SK-N-SH (cell line): ENCODE results near the gene TRPC6. TPM values are rescaled to one million over a fixed set of nuclear protein-coding genes. Genes with fewer than 3 reads are reported as not detected.

Experiments
- CTCF ChIA-PET: fragments of 300-600, 350-600 bp; formaldehyde crosslinking; extraction: SDS; loops from one replicate; lab custom pipeline; 2021; lab: Yijun Ruan, JAX
- POLR2A ChIA-PET: fragments of 350-600 bp; sonication (Branson Sonifier 250); formaldehyde crosslinking; extraction: SDS; loops from one replicate; lab custom pipeline; 2020; ENCODE audit warnings: antibody characterized with exemption, inconsistent platforms; lab: Yijun Ruan, JAX
- DNase-seq: peaks from one replicate; pipeline ENCODE4 v3.0.0; 2012
- H2AFZ ChIP-seq: fragments of 200-600 bp; sonication (generic); 2 replicates; pipeline ENCODE4 v1.8.1; 2016; ENCODE audit warnings: antibody characterized with exemption, mild to moderate bottlenecking, low read depth
- H3F3A ChIP-seq: fragments of 200-600 bp; sonication (generic); replicated peaks from 2 replicates; pipeline ENCODE3; 2016; ENCODE audit warnings: antibody characterized with exemption, mild to moderate bottlenecking; ENCODE audit not compliant: insufficient read depth
- H3K27ac ChIP-seq, 2 experiments: fragments of 200-500 bp in 1 of 2; fragments of 200-600 bp in 1 of 2; sonication (Bioruptor generic) in 1 of 2; sonication (generic), shearing (Covaris generic) in 1 of 2; 2 replicates each; pipeline versions ENCODE4 v1.5.1 to v1.6.1; 2014 to 2016; ENCODE audit warnings: low read depth in 2 of 2, inconsistent platforms in 1 of 2, low read length in 1 of 2, mild to moderate bottlenecking in 1 of 2, mixed read lengths in 1 of 2
- H3K27me3 ChIP-seq: fragments of 200-600 bp; sonication (generic), shearing (Covaris generic); 2 replicates; pipeline ENCODE4 v1.6.1; 2016; ENCODE audit warnings: mixed run types; ENCODE audit not compliant: insufficient read depth
- H3K36me3 ChIP-seq, 2 experiments: fragments of 200-500 bp in 1 of 2; fragments of 200-600 bp in 1 of 2; sonication (Bioruptor generic) in 1 of 2; sonication (generic) in 1 of 2; replicated peaks in 1 of 2; 2 replicates each; pipeline versions ENCODE3 to v1.5.1; 2014 to 2016; ENCODE audit warnings: low read length in 1 of 2, mild to moderate bottlenecking in 1 of 2; ENCODE audit not compliant: insufficient read depth in 2 of 2, control insufficient read depth in 1 of 2
- H3K4me1 ChIP-seq, 2 experiments: fragments of 200-500 bp in 1 of 2; fragments of 200-600 bp in 1 of 2; sonication (Bioruptor generic) in 1 of 2; sonication (generic), shearing (Covaris generic) in 1 of 2; 2 replicates each; pipeline versions ENCODE4 v1.5.1 to v1.6.1; 2014 to 2016; ENCODE audit warnings: low read depth in 1 of 2, low read length in 1 of 2, mixed run types in 1 of 2; ENCODE audit not compliant: insufficient read depth in 2 of 2, control insufficient read depth in 1 of 2
- H3K4me2 ChIP-seq: fragments of 200-600 bp; sonication (generic), shearing (Covaris generic); 2 replicates; pipeline ENCODE4 v1.6.1; 2017; ENCODE audit warnings: mixed run types
- H3K4me3 ChIP-seq, 2 experiments: fragments of 200-500 bp in 1 of 2; fragments of 200-600 bp in 1 of 2; sonication (Bioruptor generic) in 1 of 2; sonication (generic), shearing (Covaris generic) in 1 of 2; 2 replicates each; pipeline versions ENCODE4 v1.5.1 to v1.8.1; 2014 to 2016; ENCODE audit warnings: low read depth in 2 of 2, inconsistent platforms in 1 of 2, low read length in 1 of 2, mild to moderate bottlenecking in 1 of 2, mixed read lengths in 1 of 2, moderate library complexity in 1 of 2
- H3K79me2 ChIP-seq: fragments of 200-600 bp; sonication (generic); 2 replicates; pipeline ENCODE4 v1.8.1; 2017; ENCODE audit warnings: mild to moderate bottlenecking; ENCODE audit not compliant: insufficient read depth
- H3K9ac ChIP-seq: fragments of 200-600 bp; sonication (generic); 2 replicates; pipeline ENCODE4 v1.6.1; 2017; ENCODE audit warnings: mixed run types
- H3K9me2 ChIP-seq: fragments of 200-600 bp; sonication (generic); 2 replicates; pipeline ENCODE4 v1.6.1; 2017; ENCODE audit warnings: mixed run types
- H3K9me3 ChIP-seq: fragments of 200-600 bp; sonication (generic); 2 replicates; pipeline ENCODE4 v1.6.1; 2017; ENCODE audit warnings: mixed run types, mild to moderate bottlenecking, moderate library complexity
- H4K20me1 ChIP-seq: fragments of 200-600 bp; sonication (generic); 2 replicates; pipeline ENCODE4 v1.6.1; 2017; ENCODE audit warnings: mild to moderate bottlenecking, mixed run types; ENCODE audit not compliant: insufficient read depth
- CTCF ChIP-seq: fragments of 200-600 bp; sonication (generic); IDR thresholded peaks from 2 replicates; pipeline ENCODE4 v1.6.1; 2017; ENCODE audit warnings: antibody characterized with exemption, mild to moderate bottlenecking, moderate library complexity
- ELF1 ChIP-seq: IDR thresholded peaks from 2 replicates; pipeline ENCODE4 v1.4.0; 2012
- EP300 ChIP-seq, 2 experiments: IDR thresholded peaks; 2 replicates each; pipeline versions ENCODE4 v1.4.0 to v1.6.1; 2012; ENCODE audit warnings: borderline replicate concordance in 1 of 2, low read depth in 1 of 2, low read length in 1 of 2
- EZH2phosphoT487 ChIP-seq: fragments of 200-600 bp; sonication (generic); IDR thresholded peaks from 2 replicates; pipeline ENCODE4 v1.6.1; 2017; ENCODE audit warnings: low read depth, mixed run types, mild to moderate bottlenecking, antibody characterized with exemption, moderate library complexity, borderline replicate concordance
- FOSL2 ChIP-seq: IDR thresholded peaks from 2 replicates; pipeline ENCODE4 v1.4.0; 2012; ENCODE audit warnings: low read depth, mild to moderate bottlenecking, moderate library complexity, borderline replicate concordance
- FOXJ3 ChIP-seq: sonication (generic); formaldehyde crosslinking; IDR thresholded peaks from 2 replicates; pipeline ENCODE4 v1.5.1; 2020; ENCODE audit warnings: mild to moderate bottlenecking, missing genetic modification reagents
- FOXM1 ChIP-seq: IDR thresholded peaks from 2 replicates; pipeline ENCODE4 v1.4.0; 2012; ENCODE audit warnings: low read depth, mild to moderate bottlenecking
- GABPA ChIP-seq: IDR thresholded peaks from 2 replicates; pipeline ENCODE4 v1.4.0; 2012; ENCODE audit warnings: low read depth, mild to moderate bottlenecking
- JUND ChIP-seq: IDR thresholded peaks from 2 replicates; pipeline ENCODE4 v1.4.0; 2012
- MEF2A ChIP-seq: IDR thresholded peaks from 2 replicates; pipeline ENCODE4 v1.4.0; 2012; ENCODE audit warnings: low read depth, borderline replicate concordance
- MXI1 ChIP-seq: IDR thresholded peaks from 2 replicates; pipeline ENCODE4 v1.6.1; 2012; ENCODE audit warnings: mild to moderate bottlenecking, low read depth, low read length, improper control_type of control experiment
- NRF1 ChIP-seq: IDR thresholded peaks from 2 replicates; pipeline ENCODE4 v1.6.1; 2012; ENCODE audit warnings: low read depth, mild to moderate bottlenecking, low read length
- RCOR1 ChIP-seq: fragments of 150-350 bp; IDR thresholded peaks from 2 replicates; pipeline ENCODE4 v1.6.1; 2017; ENCODE audit warnings: antibody characterized with exemption, low read length
- RFX5 ChIP-seq: IDR thresholded peaks from 2 replicates; pipeline ENCODE4 v1.6.1; 2012; ENCODE audit warnings: mild to moderate bottlenecking, improper control_type of control experiment, low read length
- RXRA ChIP-seq: IDR thresholded peaks from 2 replicates; pipeline ENCODE4 v1.4.0; 2012; ENCODE audit warnings: low read depth, mild to moderate bottlenecking, borderline replicate concordance
- TCF12 ChIP-seq: IDR thresholded peaks from 2 replicates; pipeline ENCODE4 v1.4.0; 2012
- USF1 ChIP-seq: IDR thresholded peaks from 2 replicates; pipeline ENCODE4 v1.4.0; 2012; ENCODE audit warnings: low read depth, borderline replicate concordance
- YY1 ChIP-seq: IDR thresholded peaks from 2 replicates; pipeline ENCODE4 v1.4.0; 2012; ENCODE audit warnings: low read depth, mild to moderate bottlenecking
- WGBS: methylation state at CpG from one replicate; pipeline ENCODE4 v1.1.6; 2017; ENCODE audit warnings: low lambda C conversion rate; 5-methylcytosine and 5-hydroxymethylcytosine counted together
- polyA plus RNA-seq, 3 experiments: library from polyadenylated mRNA; depleted of rRNA; stranded (reverse); fragments of >200 nt; gene quantifications; 2 replicates each; pipeline ENCODE4 v1.2.3, GENCODE V29; 2012

TRPC6 gene
- polyA plus RNA-seq, 1 of the 3 experiments (the other 2 are of a cell fraction) = not detected

GRCh38 chr11:101511065-101511464, 72.7 kb downstream of the TRPC6 start:
- Histone ChIP-seq H3K27ac (no peak overlapping the region), H3K4me1 (no peaks in the 10 kb centered on the region), H3F3A (no peaks in the 10 kb centered on the region), H3K4me2 (no peak overlapping the region), H4K20me1 (no peaks in the 10 kb centered on the region), H3K9me2 (no peaks in the 10 kb centered on the region), H3K9me3 (no peaks in the 10 kb centered on the region), H3K79me2 (no peaks in the 10 kb centered on the region), H2AFZ (no peak overlapping the region), H3K36me3 (no peaks in the 10 kb centered on the region), H3K4me3 (no peak overlapping the region), H3K9ac (no peak overlapping the region), H3K27me3 (peaks cover 6% of the 10 kb centered on the region; the same call in 1 of the 2 replicates)
- POLR2A ChIA-PET = no interaction called here
- CTCF ChIA-PET = no interaction called here
- no peak for DNase-seq
- TF ChIP-seq FOXJ3 = no peak
- no peak for TF ChIP-seq FOSL2
- TF ChIP-seq GABPA = no peak
- TF ChIP-seq YY1 = no peak
- 10% methylated on average over 1 of the region's 1 CpG for WGBS

GRCh38 chr11:101510591-101510990, 73.2 kb downstream of the TRPC6 start:
- Histone ChIP-seq H4K20me1 (no peaks in the 10 kb centered on the region), H3K36me3 (no peaks in the 10 kb centered on the region), H3K27me3 (peaks cover 6% of the 10 kb centered on the region; the same call in 1 of the 2 replicates), H3K4me3 (no peak overlapping the region), H3K79me2 (no peaks in the 10 kb centered on the region), H3K9ac (no peak overlapping the region), H3K9me3 (no peaks in the 10 kb centered on the region), H3K27ac (no peak overlapping the region), H3K4me1 (no peaks in the 10 kb centered on the region), H3K9me2 (no peaks in the 10 kb centered on the region), H2AFZ (no peak overlapping the region), H3F3A (no peaks in the 10 kb centered on the region), H3K4me2 (no peak overlapping the region)
- ChIA-PET POLR2A (no interaction called here), CTCF (no interaction called here)
- DNase-seq = no peak
- 40% methylated on average over 1 of the region's 1 CpG for WGBS
- TF ChIP-seq FOXJ3 (no peak), ELF1 (no peak), FOXM1 (no peak)

DNA sequence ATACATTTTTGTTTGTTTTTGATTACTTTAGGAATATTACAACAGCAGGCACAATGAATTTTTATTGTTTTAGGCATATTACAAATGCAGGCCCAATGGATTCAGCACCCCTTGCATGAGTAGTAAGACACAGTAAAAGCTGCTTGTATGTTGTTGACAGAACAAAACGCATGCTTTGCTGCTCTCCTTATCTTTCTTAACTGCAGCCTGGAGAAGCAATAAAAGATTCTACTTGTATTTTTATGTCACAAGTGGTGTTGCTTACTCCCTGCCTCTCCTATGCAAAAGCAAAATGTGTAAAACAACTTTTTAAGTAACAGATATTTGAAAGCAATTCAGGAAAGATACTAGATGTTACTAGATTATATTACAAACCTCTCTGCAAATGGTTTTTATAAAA, 73.9 kb downstream of the TRPC6 start:
- Histone ChIP-seq H3K4me1 (no peaks in the 10 kb centered on the region), H3K4me2 (no peak overlapping the region), H3K9me3 (no peaks in the 10 kb centered on the region), H3K79me2 (no peaks in the 10 kb centered on the region), H4K20me1 (no peaks in the 10 kb centered on the region), H3K36me3 (no peaks in the 10 kb centered on the region), H3K4me3 (no peak overlapping the region), H3K27me3 (peaks cover 3% of the 10 kb centered on the region; the same call in 1 of the 2 replicates), H3K9me2 (no peaks in the 10 kb centered on the region), H3K27ac (no peak overlapping the region), H2AFZ (no peak overlapping the region), H3F3A (no peaks in the 10 kb centered on the region), H3K9ac (no peak overlapping the region)
- POLR2A ChIA-PET = no interaction called here
- DNase-seq = no peak
- CTCF ChIA-PET = no interaction called here
- WGBS = 8% methylated on average over 1 of the region's 1 CpG
- no peak for TF ChIP-seq EZH2phosphoT487
- TF ChIP-seq ELF1 = no peak
- TF ChIP-seq CTCF = no peak
- TF ChIP-seq JUND = no peak
- TF ChIP-seq MEF2A = no peak
- TF ChIP-seq RXRA = no peak
- TF ChIP-seq FOSL2 = no peak
- TF ChIP-seq YY1 = no peak
- no peak for TF ChIP-seq EP300 (IDR thresholded peaks at IDR 0.05; ENCODE audit: borderline replicate concordance in 1 of 2, low read depth in 1 of 2, low read length in 1 of 2)
- TF ChIP-seq RCOR1 = no peak
- no peak for TF ChIP-seq MXI1
- TF ChIP-seq FOXM1 = no peak
- TF ChIP-seq USF1 = no peak
- TF ChIP-seq RFX5 = no peak
- TF ChIP-seq NRF1 = no peak
- no peak for TF ChIP-seq FOXJ3
- no peak for TF ChIP-seq TCF12
- no peak for TF ChIP-seq GABPA
